Brain microvascular endothelial cell (primary cell): Measurements from ENCODE around the gene OR2D2.
A peak's percentile ranks its signal among the peaks of the same experiment; 100 is the strongest.

Source experiments
- DNase-seq: peaks from one replicate; pipeline ENCODE4 v3.0.0-alpha.2; 2020
- H3K27ac ChIP-seq: fragments of 250-450 bp; sonication (Bioruptor Pico); 2 replicates; pipeline ENCODE4 v1.5.1; 2020; ENCODE audit warnings: mild to moderate bottlenecking, moderate library complexity
- H3K27me3 ChIP-seq: fragments of 250-450 bp; sonication (Bioruptor Pico); replicated peaks from 2 replicates; pipeline ENCODE4 v1.5.1; 2020; ENCODE audit warnings: mild to moderate bottlenecking
- H3K36me3 ChIP-seq: fragments of 250-450 bp; sonication (Bioruptor Pico); replicated peaks from 2 replicates; pipeline ENCODE4 v1.5.1; 2020; ENCODE audit warnings: mild to moderate bottlenecking
- H3K4me3 ChIP-seq: 2 replicates; pipeline ENCODE4 v1.5.1; 2011; ENCODE audit warnings: low read depth, mild to moderate bottlenecking, control low read depth, low read length, moderate library complexity
- in situ Hi-C: cut with HindIII; loops from 2 replicates; pipeline ENCODE4 v1.10.0; 2017; ENCODE audit warnings: low sequenced_read_pairs, low pct_ligation_motif_present
- TF ChIP-seq, protein P1 (sequence below): IDR thresholded peaks from 2 replicates; pipeline ENCODE4 v1.5.1; 2011; ENCODE audit warnings: low read depth, mild to moderate bottlenecking, moderate library complexity, low read length, control low read depth, inconsistent platforms; ENCODE audit errors: missing control alignments

OR2D2 gene

DNA sequence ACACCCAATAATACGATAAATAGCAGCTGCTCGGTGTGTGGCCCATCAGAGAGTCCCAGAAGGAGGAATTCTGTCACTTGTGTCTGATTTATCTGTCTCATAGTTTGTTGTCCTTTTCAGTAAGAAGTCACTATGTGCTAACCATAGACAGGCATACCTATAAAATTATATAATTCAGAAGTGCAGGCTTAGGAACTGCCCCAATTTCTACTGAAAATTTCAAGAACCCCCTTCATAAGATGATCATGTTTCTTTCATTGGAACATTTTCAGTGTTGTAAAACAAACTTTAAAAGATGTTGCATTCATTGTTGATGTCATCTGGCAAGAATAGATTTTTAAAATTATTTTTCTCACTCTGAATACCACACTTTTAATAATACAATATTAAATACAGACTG lies at the start of gene OR2D2:
OR2D2 (minus strand) TSS at position 101 of the 400 bp plus-strand sequence; CDS start at position 101, 0 bp downstream.
- no peak for DNase-seq
- no peak within 1 kb of the TSS for H3K4me3 ChIP-seq
- in situ Hi-C loops, result no loop called here
- H3K36me3 ChIP-seq, result no peaks in the 10 kb centered on the region
- no peaks in the 10 kb centered on the region for H3K27me3 ChIP-seq
- no peak within 1 kb of the TSS for H3K27ac ChIP-seq
- TF ChIP-seq, protein P1, sequence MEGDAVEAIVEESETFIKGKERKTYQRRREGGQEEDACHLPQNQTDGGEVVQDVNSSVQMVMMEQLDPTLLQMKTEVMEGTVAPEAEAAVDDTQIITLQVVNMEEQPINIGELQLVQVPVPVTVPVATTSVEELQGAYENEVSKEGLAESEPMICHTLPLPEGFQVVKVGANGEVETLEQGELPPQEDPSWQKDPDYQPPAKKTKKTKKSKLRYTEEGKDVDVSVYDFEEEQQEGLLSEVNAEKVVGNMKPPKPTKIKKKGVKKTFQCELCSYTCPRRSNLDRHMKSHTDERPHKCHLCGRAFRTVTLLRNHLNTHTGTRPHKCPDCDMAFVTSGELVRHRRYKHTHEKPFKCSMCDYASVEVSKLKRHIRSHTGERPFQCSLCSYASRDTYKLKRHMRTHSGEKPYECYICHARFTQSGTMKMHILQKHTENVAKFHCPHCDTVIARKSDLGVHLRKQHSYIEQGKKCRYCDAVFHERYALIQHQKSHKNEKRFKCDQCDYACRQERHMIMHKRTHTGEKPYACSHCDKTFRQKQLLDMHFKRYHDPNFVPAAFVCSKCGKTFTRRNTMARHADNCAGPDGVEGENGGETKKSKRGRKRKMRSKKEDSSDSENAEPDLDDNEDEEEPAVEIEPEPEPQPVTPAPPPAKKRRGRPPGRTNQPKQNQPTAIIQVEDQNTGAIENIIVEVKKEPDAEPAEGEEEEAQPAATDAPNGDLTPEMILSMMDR, result no peak

DNA sequence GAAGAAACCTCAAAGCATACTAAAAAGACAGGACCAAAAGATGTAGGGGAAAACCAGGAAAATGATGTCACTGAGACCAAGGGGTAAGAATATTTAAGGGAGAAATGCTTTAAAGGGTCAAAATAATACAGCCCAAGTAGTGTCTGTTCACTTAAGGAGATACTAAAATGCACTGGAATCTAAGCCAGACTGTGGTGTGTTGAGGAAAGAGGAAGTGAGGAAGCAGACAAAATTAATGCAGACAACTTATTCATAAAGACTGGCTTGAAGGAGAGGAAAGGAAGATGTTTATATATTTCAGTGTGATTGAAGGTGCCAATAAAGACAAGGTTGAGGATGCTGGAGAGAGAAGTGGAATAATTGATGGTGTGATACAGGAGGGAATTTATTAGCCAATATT lies 49.7 kb upstream of the OR2D2 start:
- Histone ChIP-seq H3K27ac (no peak overlapping the region), H3K27me3 (no peaks in the 10 kb centered on the region), H3K36me3 (no peaks in the 10 kb centered on the region), H3K4me3 (no peak overlapping the region)
- no peak for DNase-seq
- in situ Hi-C loops, result no loop called here
- TF ChIP-seq, protein P1, result no peak

- Histone ChIP-seq H3K27me3 (no peaks in the 10 kb centered on the region), H3K27ac (no peak overlapping the region), H3K36me3 (no peaks in the 10 kb centered on the region), H3K4me3 (no peak overlapping the region)
- no peak for DNase-seq
- TF ChIP-seq, protein P1, result no peak
- in situ Hi-C loops, result no loop called here
Observed at GRCh38 chr11:6932145-6932544, 39.8 kb upstream of the OR2D2 start.

GRCh38 chr11:6931146-6931713 lies 38.9 kb upstream of the OR2D2 start:
- H3K36me3 ChIP-seq, result no peaks in the 10 kb centered on the region
- no peak overlapping the region for H3K27ac ChIP-seq
- TF ChIP-seq, protein P1, result no peak
- H3K4me3 ChIP-seq, result no peak overlapping the region
- DNase-seq, result no peak
- in situ Hi-C loops, result no loop called here
- H3K27me3 ChIP-seq, result no peaks in the 10 kb centered on the region

GRCh38 chr11:6928916-6929315 lies 36.6 kb upstream of the OR2D2 start:
- DNase-seq, result no peak
- Histone ChIP-seq H3K27me3 (no peaks in the 10 kb centered on the region), H3K4me3 (no peak overlapping the region), H3K27ac (no peak overlapping the region), H3K36me3 (no peaks in the 10 kb centered on the region)
- TF ChIP-seq, protein P1, result no peak
- in situ Hi-C loops, result no loop called here

- no peak overlapping the region for H3K27ac ChIP-seq
- no peaks in the 10 kb centered on the region for H3K27me3 ChIP-seq
- in situ Hi-C loops, result no loop called here
- no peaks in the 10 kb centered on the region for H3K36me3 ChIP-seq
- H3K4me3 ChIP-seq, result peak overlapping the region; percentile 88
- DNase-seq, result no peak
- TF ChIP-seq, protein P1, result no peak
Observed at GRCh38 chr11:6927030-6927617, 34.8 kb upstream of the OR2D2 start.
